Chondrocyte (in vitro differentiated cells): ENCODE data around the gene ETV1. TPM values are rescaled to one million over a fixed set of nuclear protein-coding genes. Genes with fewer than 3 reads are reported as not detected.

Experiments
- DNase-seq: peaks from one replicate; pipeline ENCODE4 v3.0.0; 2021; ENCODE audit warnings: mixed read lengths, low spot score
- H3K27ac Mint-ChIP-seq: one replicate; pipeline ENCODE4 v1.8.0; 2021; ENCODE audit warnings: mild to moderate bottlenecking, moderate library complexity, mixed read lengths; ENCODE audit not compliant: unreplicated experiment
- H3K27me3 Mint-ChIP-seq: 2 replicates; pipeline ENCODE4 v1.8.0; 2021; ENCODE audit warnings: low read depth, mixed read lengths
- H3K36me3 Mint-ChIP-seq: 2 replicates; pipeline ENCODE4 v1.8.0; 2021; ENCODE audit warnings: low read depth, mixed read lengths
- H3K4me1 Mint-ChIP-seq: 2 replicates; pipeline ENCODE4 v1.8.0; 2021; ENCODE audit warnings: low read depth, mild to moderate bottlenecking, mixed read lengths
- H3K4me3 Mint-ChIP-seq: one replicate; pipeline ENCODE4 v1.8.0; 2021; ENCODE audit warnings: mild to moderate bottlenecking, moderate library complexity, mixed read lengths; ENCODE audit not compliant: unreplicated experiment
- H3K9me3 Mint-ChIP-seq: 2 replicates; pipeline ENCODE4 v1.8.0; 2021; ENCODE audit warnings: low read depth, mixed read lengths
- CTCF ChIP-seq: fragments of 200-600 bp; sonication (generic); IDR thresholded peaks from 2 replicates; pipeline ENCODE4 v1.5.0; 2021; ENCODE audit warnings: antibody characterized with exemption, mild to moderate bottlenecking, moderate library complexity
- total RNA-seq: library from RNA; stranded (reverse); gene quantifications from 3 replicates; pipeline ENCODE4 v1.2.1, GENCODE V29; 2021

The ETV1 gene
- total RNA-seq, 1 donor from 2014 or later, result 2.7 TPM

GRCh38 chr7:13897819-13898218 is 91.6 kb downstream of the ETV1 start:
- no peak overlapping the region for H3K4me3 Mint-ChIP-seq
- H3K9me3 Mint-ChIP-seq, result peaks cover 2% of the 10 kb centered on the region
- no peaks in the 10 kb centered on the region for H3K4me1 Mint-ChIP-seq
- no peaks in the 10 kb centered on the region for H3K27me3 Mint-ChIP-seq
- no peak overlapping the region for H3K27ac Mint-ChIP-seq
- no peak for DNase-seq
- no peak for TF ChIP-seq CTCF
- no peaks in the 10 kb centered on the region for H3K36me3 Mint-ChIP-seq

GRCh38 chr7:13894954-13895353 is 94.5 kb downstream of the ETV1 start:
- DNase-seq, result no peak
- Mint-ChIP-seq H3K4me1 (no peaks in the 10 kb centered on the region), H3K27ac (no peak overlapping the region), H3K36me3 (no peaks in the 10 kb centered on the region), H3K9me3 (peaks cover 8% of the 10 kb centered on the region), H3K4me3 (no peak overlapping the region), H3K27me3 (no peaks in the 10 kb centered on the region)
- TF ChIP-seq CTCF, result no peak

- Mint-ChIP-seq H3K4me1 (no peaks in the 10 kb centered on the region), H3K27me3 (no peaks in the 10 kb centered on the region), H3K4me3 (no peak overlapping the region), H3K9me3 (peaks cover 8% of the 10 kb centered on the region), H3K36me3 (no peaks in the 10 kb centered on the region), H3K27ac (no peak overlapping the region)
- TF ChIP-seq CTCF, result no peak
- DNase-seq, result no peak
Measured at GRCh38 chr7:13894377-13894776, 95.1 kb downstream of the ETV1 start.

GRCh38 chr7:13890793-13891192 is 98.7 kb downstream of the ETV1 start:
- Mint-ChIP-seq H3K27ac (no peak overlapping the region), H3K27me3 (no peaks in the 10 kb centered on the region), H3K36me3 (no peaks in the 10 kb centered on the region)

GRCh38 chr7:13886356-13886755 is 103.1 kb downstream of the ETV1 start:
- no peak overlapping the region for H3K27ac Mint-ChIP-seq
- H3K9me3 Mint-ChIP-seq, result no peaks in the 10 kb centered on the region
- H3K4me1 Mint-ChIP-seq, result no peaks in the 10 kb centered on the region
- no peaks in the 10 kb centered on the region for H3K27me3 Mint-ChIP-seq
- TF ChIP-seq CTCF, result no peak
- no peak overlapping the region for H3K4me3 Mint-ChIP-seq
- no peaks in the 10 kb centered on the region for H3K36me3 Mint-ChIP-seq
- no peak for DNase-seq

More at GRCh38 chr7:13890793-13891192, 98.7 kb downstream of the ETV1 start:
- Mint-ChIP-seq H3K4me3 (no peak overlapping the region), H3K4me1 (no peaks in the 10 kb centered on the region), H3K9me3 (peaks cover 8% of the 10 kb centered on the region)
- DNase-seq, result no peak
- TF ChIP-seq CTCF, result no peak
